Effector memory CD8-positive, alpha-beta T cell (primary cell): ENCODE measurements around the gene GCNT2.

Experiments
- ATAC-seq: fragments of 150-1000 bp; cut with Tn5 transposase; replicated peaks from 2 replicates; pipeline ENCODE4 v1.10.0; 2021; ENCODE audit warnings: mild to moderate bottlenecking, moderate library complexity
- DNase-seq, 3 experiments: peaks; one replicate each; pipeline ENCODE4 v3.0.0; 2021
- H3K27ac Mint-ChIP-seq, 2 donors: one replicate each; pipeline ENCODE4 v1.8.0; 2022; ENCODE audit warnings: mild to moderate bottlenecking in 2 of 2, mixed read lengths in 2 of 2, moderate library complexity in 2 of 2
- H3K27me3 Mint-ChIP-seq, 2 donors: one replicate each; pipeline ENCODE4 v1.8.0; 2022; ENCODE audit warnings: mixed read lengths in 2 of 2
- H3K36me3 Mint-ChIP-seq: one replicate; pipeline ENCODE4 v1.8.0; 2022; ENCODE audit warnings: mild to moderate bottlenecking, moderate library complexity, mixed read lengths; ENCODE audit not compliant: insufficient read depth
- H3K4me1 Mint-ChIP-seq, 2 donors: one replicate each; pipeline ENCODE4 v1.8.0; 2022; ENCODE audit warnings: low read depth in 2 of 2, mixed read lengths in 2 of 2
- H3K4me3 Mint-ChIP-seq, 2 donors: one replicate each; pipeline ENCODE4 v1.8.0; 2022; ENCODE audit warnings: mild to moderate bottlenecking in 2 of 2, mixed read lengths in 2 of 2, moderate library complexity in 2 of 2
- H3K9me3 Mint-ChIP-seq, 2 donors: one replicate each; pipeline ENCODE4 v1.8.0; 2022; ENCODE audit warnings: mixed read lengths in 2 of 2

GCNT2 gene

GRCh38 chr6:10583509-10583901 is 62.4 kb downstream of the GCNT2 start:
- Mint-ChIP-seq H3K9me3 (no peaks in the 10 kb centered on the region), H3K4me1 (peaks cover 0 to 2% of the 10 kb centered on the region in 2 donors), H3K4me3 (no peak overlapping the region), H3K27me3 (no peaks in the 10 kb centered on the region), H3K36me3 (no peaks in the 10 kb centered on the region), H3K27ac (peak overlapping the region in 1 of 2 donors; percentile 8)
- ATAC-seq: no peak
- DNase-seq: no peak

GRCh38 chr6:10584607-10585006 is 63.5 kb downstream of the GCNT2 start:
- ATAC-seq: no peak

GRCh38 chr6:10585209-10585845 is 64.2 kb downstream of the GCNT2 start:
- Mint-ChIP-seq H3K4me1 (peaks cover 0 to 2% of the 10 kb centered on the region in 2 donors), H3K27me3 (no peaks in the 10 kb centered on the region), H3K36me3 (no peaks in the 10 kb centered on the region), H3K27ac (peak overlapping the region in 1 of 2 donors; percentile 5), H3K4me3 (no peak overlapping the region), H3K9me3 (no peaks in the 10 kb centered on the region)
- no peak for ATAC-seq
- no peak for DNase-seq

More at GRCh38 chr6:10584607-10585006, 63.5 kb downstream of the GCNT2 start:
- no peak overlapping the region for H3K4me3 Mint-ChIP-seq
- no peaks in the 10 kb centered on the region for H3K27me3 Mint-ChIP-seq
- no peaks in the 10 kb centered on the region for H3K36me3 Mint-ChIP-seq
- H3K4me1 Mint-ChIP-seq: peaks cover 0 to 2% of the 10 kb centered on the region in 2 donors
- H3K27ac Mint-ChIP-seq: no peak overlapping the region
- H3K9me3 Mint-ChIP-seq: no peaks in the 10 kb centered on the region
- DNase-seq: no peak

- ATAC-seq (no peak), DNase-seq (no peak)
- no peaks in the 10 kb centered on the region for H3K9me3 Mint-ChIP-seq
- H3K27ac Mint-ChIP-seq: no peak overlapping the region
- peaks cover 0 to 2% of the 10 kb centered on the region in 2 donors for H3K4me1 Mint-ChIP-seq
- H3K36me3 Mint-ChIP-seq: no peaks in the 10 kb centered on the region
- H3K27me3 Mint-ChIP-seq: peaks cover 0 to 8% of the 10 kb centered on the region in 2 donors
- H3K4me3 Mint-ChIP-seq: no peak overlapping the region
Observed at GRCh38 chr6:10586302-10586701, 65.2 kb downstream of the GCNT2 start.

- H3K4me3 Mint-ChIP-seq: no peak overlapping the region
Observed at GRCh38 chr6:10587656-10588406, 66.7 kb downstream of the GCNT2 start.

GRCh38 chr6:10588562-10589428 is 67.6 kb downstream of the GCNT2 start:
- no peaks in the 10 kb centered on the region for H3K36me3 Mint-ChIP-seq
- H3K4me1 Mint-ChIP-seq: no peaks in the 10 kb centered on the region
- ATAC-seq (no peak), DNase-seq (no peak)
- no peaks in the 10 kb centered on the region for H3K9me3 Mint-ChIP-seq
- no peak overlapping the region for H3K4me3 Mint-ChIP-seq
- no peak overlapping the region for H3K27ac Mint-ChIP-seq
- H3K27me3 Mint-ChIP-seq: peaks cover 0 to 8% of the 10 kb centered on the region in 2 donors

More at GRCh38 chr6:10587656-10588406, 66.7 kb downstream of the GCNT2 start:
- no peaks in the 10 kb centered on the region for H3K9me3 Mint-ChIP-seq
- no peaks in the 10 kb centered on the region for H3K36me3 Mint-ChIP-seq
- DNase-seq (no peak), ATAC-seq (peak; percentile 43)
- H3K27me3 Mint-ChIP-seq: peaks cover 0 to 8% of the 10 kb centered on the region in 2 donors
- peaks cover 0 to 2% of the 10 kb centered on the region in 2 donors for H3K4me1 Mint-ChIP-seq
- no peak overlapping the region for H3K27ac Mint-ChIP-seq

- Mint-ChIP-seq H3K9me3 (no peaks in the 10 kb centered on the region), H3K4me3 (no peak overlapping the region), H3K27ac (no peak overlapping the region), H3K27me3 (peaks cover 0 to 8% of the 10 kb centered on the region in 2 donors), H3K4me1 (no peaks in the 10 kb centered on the region), H3K36me3 (no peaks in the 10 kb centered on the region)
- DNase-seq: no peak
- ATAC-seq: no peak
Observed at GRCh38 chr6:10589429-10589727, 68.2 kb downstream of the GCNT2 start.

- no peak for DNase-seq
- no peaks in the 10 kb centered on the region for H3K36me3 Mint-ChIP-seq
- H3K4me3 Mint-ChIP-seq: no peak overlapping the region
- no peaks in the 10 kb centered on the region for H3K4me1 Mint-ChIP-seq
- no peaks in the 10 kb centered on the region for H3K9me3 Mint-ChIP-seq
- H3K27ac Mint-ChIP-seq: no peak overlapping the region
- peaks cover 0 to 8% of the 10 kb centered on the region in 2 donors for H3K27me3 Mint-ChIP-seq
- ATAC-seq: no peak
Observed at GRCh38 chr6:10589983-10590382, 68.8 kb downstream of the GCNT2 start.

- Mint-ChIP-seq H3K36me3 (no peaks in the 10 kb centered on the region), H3K9me3 (no peaks in the 10 kb centered on the region), H3K4me3 (no peak overlapping the region), H3K27ac (no peak overlapping the region), H3K27me3 (peaks cover 0 to 8% of the 10 kb centered on the region in 2 donors), H3K4me1 (no peaks in the 10 kb centered on the region)
- no peak for DNase-seq
- ATAC-seq: no peak
Observed at GRCh38 chr6:10591422-10592160, 70.4 kb downstream of the GCNT2 start.

GRCh38 chr6:10595731-10596664 is 74.8 kb downstream of the GCNT2 start:
- no peaks in the 10 kb centered on the region for H3K36me3 Mint-ChIP-seq
- H3K4me3 Mint-ChIP-seq: no peak overlapping the region
- H3K9me3 Mint-ChIP-seq: no peaks in the 10 kb centered on the region
- H3K4me1 Mint-ChIP-seq: no peaks in the 10 kb centered on the region
- no peak for ATAC-seq
- DNase-seq: no peak
- no peak overlapping the region for H3K27ac Mint-ChIP-seq
- H3K27me3 Mint-ChIP-seq: peaks cover 0 to 3% of the 10 kb centered on the region in 2 donors

GRCh38 chr6:10597499-10598001 is 76.4 kb downstream of the GCNT2 start:
- Mint-ChIP-seq H3K9me3 (no peaks in the 10 kb centered on the region), H3K27me3 (no peaks in the 10 kb centered on the region), H3K27ac (no peak overlapping the region), H3K4me1 (no peaks in the 10 kb centered on the region), H3K4me3 (no peak overlapping the region), H3K36me3 (no peaks in the 10 kb centered on the region)
- DNase-seq: no peak
- ATAC-seq: no peak
